AG09319 (cell line): ENCODE measurements around the gene TPRG1L.
"Not testable (repeated sequence)": the region's sequence is repeated elsewhere in the genome, so short reads cannot be mapped to it uniquely, and the experiment has no call there.

Source experiments
- DNase-seq: peaks from one replicate; pipeline ENCODE4 v3.0.0-alpha.2; 2010; ENCODE audit warnings: low read depth; ENCODE audit errors: extremely low read depth
- TF ChIP-seq, protein P1 (sequence below): IDR thresholded peaks from 2 replicates; pipeline ENCODE4 v1.5.1; 2011; ENCODE audit warnings: low read depth, mild to moderate bottlenecking, inconsistent platforms, low read length, moderate library complexity

TPRG1L gene

DNA sequence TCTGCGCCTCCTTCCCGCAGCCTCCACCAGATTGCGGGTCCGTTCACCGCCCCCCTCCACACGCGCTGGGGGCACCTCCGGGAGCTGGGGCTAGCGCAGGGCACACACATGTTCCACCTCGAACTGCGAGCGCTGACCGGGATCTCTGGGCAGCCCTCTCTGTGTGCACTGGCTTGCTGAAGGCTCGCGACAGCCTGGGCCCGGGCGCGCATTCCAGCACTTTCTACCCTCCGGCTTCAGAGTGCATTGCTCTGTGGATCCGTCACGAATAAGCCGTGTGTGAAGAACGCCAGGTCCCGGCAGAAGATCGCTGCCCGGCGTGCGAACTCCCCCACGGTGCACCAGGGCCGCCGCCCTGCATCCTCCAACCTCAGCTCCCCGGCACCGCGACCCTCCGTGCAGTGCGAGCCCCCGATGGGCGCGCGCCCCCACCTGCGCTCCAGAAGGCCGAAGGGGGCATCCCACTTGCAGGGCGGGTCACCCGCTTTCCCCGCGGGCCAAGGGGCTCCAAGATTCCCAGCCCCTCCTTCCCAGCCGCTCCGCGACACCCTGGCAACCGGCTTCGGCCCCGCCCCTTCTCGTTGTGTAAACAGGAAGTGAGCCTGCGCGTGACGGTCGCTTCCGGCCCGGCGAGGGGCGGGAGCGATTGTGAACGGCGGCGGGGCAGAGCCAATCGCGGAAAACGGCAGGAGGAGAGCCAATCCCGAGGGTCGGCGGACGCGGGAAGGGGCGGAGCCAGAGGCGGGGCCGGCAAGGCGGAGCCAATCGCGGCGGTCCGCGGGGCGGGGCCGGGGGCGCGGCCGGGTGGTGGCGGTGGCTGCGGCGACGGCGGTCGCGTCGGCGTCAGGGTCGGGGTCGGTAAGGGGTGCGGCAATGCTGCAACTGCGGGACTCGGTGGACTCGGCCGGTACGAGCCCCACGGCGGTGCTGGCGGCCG lies at the start of gene TPRG1L:
Gene TPRG1L, plus strand, starts transcription at position 816 of the 937 bp plus-strand sequence. Its CDS starts 58 bp downstream, at position 874.
- DNase-seq, result peak; percentile 78
- TF ChIP-seq, protein P1, sequence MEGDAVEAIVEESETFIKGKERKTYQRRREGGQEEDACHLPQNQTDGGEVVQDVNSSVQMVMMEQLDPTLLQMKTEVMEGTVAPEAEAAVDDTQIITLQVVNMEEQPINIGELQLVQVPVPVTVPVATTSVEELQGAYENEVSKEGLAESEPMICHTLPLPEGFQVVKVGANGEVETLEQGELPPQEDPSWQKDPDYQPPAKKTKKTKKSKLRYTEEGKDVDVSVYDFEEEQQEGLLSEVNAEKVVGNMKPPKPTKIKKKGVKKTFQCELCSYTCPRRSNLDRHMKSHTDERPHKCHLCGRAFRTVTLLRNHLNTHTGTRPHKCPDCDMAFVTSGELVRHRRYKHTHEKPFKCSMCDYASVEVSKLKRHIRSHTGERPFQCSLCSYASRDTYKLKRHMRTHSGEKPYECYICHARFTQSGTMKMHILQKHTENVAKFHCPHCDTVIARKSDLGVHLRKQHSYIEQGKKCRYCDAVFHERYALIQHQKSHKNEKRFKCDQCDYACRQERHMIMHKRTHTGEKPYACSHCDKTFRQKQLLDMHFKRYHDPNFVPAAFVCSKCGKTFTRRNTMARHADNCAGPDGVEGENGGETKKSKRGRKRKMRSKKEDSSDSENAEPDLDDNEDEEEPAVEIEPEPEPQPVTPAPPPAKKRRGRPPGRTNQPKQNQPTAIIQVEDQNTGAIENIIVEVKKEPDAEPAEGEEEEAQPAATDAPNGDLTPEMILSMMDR, result no peak

DNA sequence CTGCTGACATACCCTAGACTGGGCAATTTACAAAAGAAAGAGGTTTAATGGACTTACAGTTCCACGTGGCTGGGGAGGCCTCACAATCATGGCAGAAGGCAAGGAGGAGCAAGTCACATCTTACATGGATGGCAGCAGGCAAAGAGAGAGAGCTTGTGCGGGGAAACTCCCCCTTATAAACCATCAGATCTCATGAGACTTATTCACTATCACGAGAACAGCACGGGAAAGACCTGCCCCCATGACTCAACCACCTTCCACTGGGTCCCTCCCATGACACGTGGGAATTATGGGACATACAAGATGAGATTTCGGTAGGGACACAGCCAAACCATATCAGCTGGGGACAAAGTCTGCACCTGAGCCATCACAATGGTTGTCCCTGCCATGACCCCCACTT lies 49.3 kb upstream of the TPRG1L start:
- DNase-seq, result not testable (repeated sequence)

DNA sequence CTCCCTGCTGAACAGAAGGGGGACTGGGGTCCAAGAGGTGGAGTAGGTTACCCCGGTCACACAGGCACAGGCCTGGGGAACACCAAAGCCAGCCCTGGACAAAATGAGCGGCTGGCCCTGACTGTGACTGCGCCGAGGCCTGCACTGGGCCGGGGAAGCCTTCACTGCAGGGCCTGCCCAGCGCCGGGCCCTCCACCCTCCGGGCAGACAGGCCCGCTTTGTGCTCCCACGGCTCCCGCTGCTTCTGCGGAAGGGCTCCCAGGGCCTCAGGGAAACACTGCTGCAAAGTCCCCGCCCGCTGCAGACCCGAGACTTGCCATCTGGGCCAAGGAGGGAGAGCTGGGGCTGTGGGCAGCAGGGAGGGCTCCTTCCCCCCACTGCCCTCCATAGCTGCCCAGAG lies 48.8 kb upstream of the TPRG1L start:
- TF ChIP-seq, protein P1, result no peak
- DNase-seq, result no peak

DNA sequence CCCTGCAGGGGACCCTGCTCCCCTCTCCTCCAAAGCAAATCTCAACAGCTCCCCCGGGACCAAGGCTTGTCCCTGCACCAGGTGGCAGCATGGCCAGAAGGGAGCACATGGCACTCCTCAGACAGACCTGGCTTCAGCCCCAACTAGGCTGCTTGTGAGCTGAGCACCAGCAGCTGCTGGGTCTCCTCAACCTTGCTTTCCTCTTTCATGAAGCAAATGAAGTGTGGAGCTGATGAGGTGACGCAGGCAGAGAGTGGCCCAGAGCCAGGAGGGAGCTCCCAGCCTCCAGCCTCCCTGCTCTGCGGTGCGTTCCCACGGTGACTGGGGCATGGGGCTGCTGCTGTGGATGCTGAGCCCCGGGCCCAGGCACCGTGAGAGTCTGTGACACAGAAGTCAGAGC lies 47.5 kb upstream of the TPRG1L start:
- DNase-seq, result no peak

DNA sequence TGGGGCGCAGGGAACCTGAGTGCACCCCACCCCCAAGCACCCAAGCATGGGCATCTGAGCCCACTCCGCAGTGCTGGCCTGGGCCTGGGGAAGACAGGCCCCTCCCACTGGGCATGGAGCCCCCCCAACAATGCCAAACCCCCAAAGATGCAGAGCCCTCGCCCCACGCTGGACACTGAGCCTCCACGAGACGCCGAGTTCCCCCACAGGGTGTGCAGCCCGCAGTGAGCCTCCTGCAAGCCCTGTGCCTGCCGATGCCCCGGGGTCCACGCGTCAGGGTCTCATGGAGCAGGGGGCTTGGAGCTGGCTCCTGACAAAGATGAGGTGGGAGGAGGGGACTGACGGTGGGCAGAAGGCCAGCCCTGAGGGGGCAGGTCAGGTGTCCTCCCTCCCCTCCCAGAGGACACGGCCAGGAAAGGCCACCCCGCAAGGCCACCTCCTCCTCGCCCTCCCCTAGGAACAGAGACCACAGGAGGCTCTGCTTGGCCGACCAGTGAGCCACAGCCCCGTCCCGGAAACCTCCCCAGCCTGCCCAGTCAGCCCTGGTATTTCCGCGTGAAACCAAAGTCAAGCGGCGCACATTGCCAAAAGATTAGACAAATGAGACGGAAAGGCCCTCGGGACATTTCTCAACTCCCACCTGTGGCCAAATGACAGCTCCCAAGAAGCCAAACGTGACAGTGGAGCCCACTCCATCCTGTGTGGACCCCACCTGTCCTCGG lies 46.9 kb upstream of the TPRG1L start:
- TF ChIP-seq, protein P1, result no peak
- DNase-seq, result no peak

More for the DNA sequence above, 47.5 kb upstream of the TPRG1L start:
- TF ChIP-seq, protein P1, result no peak

DNA sequence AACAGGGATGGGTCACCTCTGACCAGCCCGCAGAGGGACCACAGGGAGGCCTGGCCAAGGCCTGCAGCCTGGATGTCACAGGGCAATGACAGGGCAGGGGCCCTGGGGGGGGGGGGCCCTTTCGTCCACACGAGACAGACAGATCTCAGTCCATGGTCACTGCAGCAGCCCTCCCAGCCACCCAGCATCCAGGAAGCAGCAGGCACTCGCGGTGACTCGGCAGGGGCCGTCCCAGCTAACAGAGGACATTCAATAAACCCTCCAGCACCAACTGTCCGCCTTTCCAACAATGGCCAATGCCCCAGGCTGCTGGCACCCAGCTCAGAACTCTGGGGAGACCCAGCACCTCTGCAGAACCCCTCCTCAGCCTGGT lies 46.4 kb upstream of the TPRG1L start:
- no peak for DNase-seq
- TF ChIP-seq, protein P1, result no peak

DNA sequence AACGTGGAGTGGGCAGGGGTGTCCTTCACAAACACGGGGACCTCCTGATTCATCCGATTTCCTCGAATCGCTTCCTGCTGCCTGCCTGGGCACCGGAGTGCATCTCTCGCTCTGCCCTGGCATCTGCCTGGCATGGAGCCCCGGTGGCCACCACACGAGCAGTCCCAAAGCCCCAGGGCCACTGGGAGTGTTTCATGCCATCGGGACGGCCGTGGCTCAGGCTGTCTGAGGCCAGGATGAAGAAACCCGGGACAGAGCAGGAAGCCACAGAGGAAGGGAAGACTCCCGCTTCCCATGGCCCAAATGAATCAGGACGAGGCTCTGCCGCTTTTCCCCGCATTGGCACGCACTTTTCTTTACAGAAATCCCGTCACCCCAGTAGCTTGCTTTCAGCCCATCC lies 45.9 kb upstream of the TPRG1L start:
- DNase-seq, result no peak
- TF ChIP-seq, protein P1, result no peak
